Mucosa of descending colon (tissue), 3 donors: ENCODE data around the gene PYDC1. TPM values are rescaled to one million over a fixed set of nuclear protein-coding genes. Genes with fewer than 3 reads are reported as not detected.
A peak's percentile ranks its signal among the peaks of the same experiment; 100 is the strongest.
"Not testable (repeated sequence)": the region's sequence is repeated elsewhere in the genome, so short reads cannot be mapped to it uniquely, and the experiment has no call there.

Experiments
- ATAC-seq: fragments of 200-7000 bp; cut with Tn5 transposase; one replicate; pipeline ENCODE4 v1.9.1; 2020; ENCODE audit warnings: mild to moderate bottlenecking, moderate library complexity
- DNase-seq, 3 donors: peaks; one replicate each; pipeline ENCODE4 v3.0.0-alpha.2; 2020
- H3K36me3 ChIP-seq: fragments of 200-600 bp; one replicate; pipeline ENCODE4 v1.8.0; 2021; ENCODE audit warnings: low read depth, mild to moderate bottlenecking
- H3K4me1 ChIP-seq: fragments of 200-600 bp; one replicate; pipeline ENCODE4 v1.8.0; 2021; ENCODE audit warnings: low read depth, mild to moderate bottlenecking
- H3K4me3 ChIP-seq: fragments of 200-600 bp; one replicate; pipeline ENCODE4 v1.8.0; 2021; ENCODE audit warnings: mild to moderate bottlenecking
- H3K9me3 ChIP-seq: fragments of 200-600 bp; one replicate; pipeline ENCODE4 v1.8.0; 2021; ENCODE audit warnings: mild to moderate bottlenecking
- CTCF ChIP-seq: fragments of 200-600 bp; IDR thresholded peaks from one replicate; pipeline ENCODE4 v1.8.0; 2022; ENCODE audit warnings: antibody characterized with exemption, mild to moderate bottlenecking
- intact Hi-C, 2 donors: fragments of 100-400 bp; cut with DNase I in 1 of 2; cut with micrococcal nuclease in 1 of 2; formaldehyde crosslinking; loops; one replicate each; pipeline versions ENCODE4 v1.11.0 to v1.11.1; 2022; cut with DNase I, micrococcal nuclease
- total RNA-seq, 3 donors: library from RNA; stranded (reverse); fragmentation: NEBNext Ultra II Directional in 2 of 3; extraction: Animal tissue kit (Norgen Biotek cat#: 25700) in 2 of 3; gene quantifications; one replicate each; pipeline versions ENCODE4 v1.2.1 to v1.2.4, GENCODE V29; 2021 to 2023
- donor health status: DM: no; HTN: no; CAD: no; lungs with moderate emphysema.
- donor health status: DM: no; HTN: no; CAD: no.
- donor health status: DM: no; HTN: yes; CAD: no.

PYDC1 gene
- total RNA-seq, 3 donors from 2014 or later, result not detected

DNA sequence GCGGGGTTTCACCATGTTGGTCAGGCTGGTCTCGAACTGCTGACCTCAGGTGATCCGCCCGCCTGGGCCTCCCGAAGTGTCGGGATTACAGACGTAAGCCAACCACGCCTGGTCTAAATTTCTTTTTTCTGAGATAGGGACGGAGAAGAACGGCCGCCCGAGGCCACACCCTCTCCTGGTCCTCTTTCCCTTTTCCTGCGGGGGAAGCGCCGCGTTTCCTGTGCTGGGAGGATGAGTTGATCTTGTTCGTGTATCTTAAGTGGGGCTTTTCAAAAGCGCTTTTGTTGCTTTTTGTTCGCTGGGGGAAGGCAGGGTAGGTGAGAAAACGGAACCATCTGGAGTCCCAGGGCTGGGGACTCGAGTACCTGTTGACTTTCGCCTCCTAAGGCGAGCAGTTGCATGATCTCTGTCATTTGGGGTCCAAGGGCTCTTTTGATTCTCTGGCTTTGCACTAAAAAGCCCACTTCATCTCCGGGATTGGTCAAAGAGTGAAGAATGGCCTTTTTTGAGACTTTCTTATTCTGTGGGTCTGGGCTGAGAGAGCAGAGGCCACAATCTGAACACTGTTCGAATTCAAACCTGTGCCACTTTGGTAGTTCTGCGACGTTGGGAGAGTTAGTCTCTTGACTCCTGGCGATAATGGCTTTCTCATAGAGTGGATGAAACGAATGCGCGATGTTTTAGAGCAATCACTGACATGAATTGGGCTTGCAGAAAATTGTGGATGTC lies 35.7 kb downstream of the PYDC1 start:
- ATAC-seq (no peak), DNase-seq (peak; percentile 40 to 69 (median 58))
- TF ChIP-seq CTCF, result no peak
- Histone ChIP-seq H3K9me3 (no peaks in the 10 kb centered on the region), H3K4me3 (peak overlapping the region; percentile 77), H3K4me1 (peaks cover 27% of the 10 kb centered on the region), H3K36me3 (peaks cover 8% of the 10 kb centered on the region)
- intact Hi-C loops, result no loop called here

GRCh38 chr16:31179747-31180459 lies 37.0 kb downstream of the PYDC1 start, which contains the start of gene FUS:
TSS of gene FUS (plus strand) at chr16:31180139. CDS start at chr16:31180215, 76 bp downstream.
- peak; percentile 92 for ATAC-seq
- DNase-seq, result peak; percentile 94 to 95 (median 94)
- intact Hi-C loops, result no loop called here
- H3K4me3 ChIP-seq, result peak within 1 kb of the TSS; percentile 77
- peaks cover under 1% of the 10 kb centered on the region for H3K36me3 ChIP-seq
- H3K4me1 ChIP-seq, result peaks cover 24% of the 10 kb centered on the region
- TF ChIP-seq CTCF, result no peak
- no peaks in the 10 kb centered on the region for H3K9me3 ChIP-seq

GRCh38 chr16:31179219-31179746 lies 37.7 kb downstream of the PYDC1 start:
- intact Hi-C loops, result no loop called here
- peak; percentile 3 for ATAC-seq
- H3K9me3 ChIP-seq, result no peaks in the 10 kb centered on the region
- peak overlapping the region; percentile 40 for H3K4me3 ChIP-seq
- DNase-seq, result no peak
- no peak for TF ChIP-seq CTCF
- no peaks in the 10 kb centered on the region for H3K36me3 ChIP-seq
- H3K4me1 ChIP-seq, result peaks cover 24% of the 10 kb centered on the region

- intact Hi-C loops, result no loop called here
- no peaks in the 10 kb centered on the region for H3K36me3 ChIP-seq
- no peaks in the 10 kb centered on the region for H3K9me3 ChIP-seq
- peaks cover 18% of the 10 kb centered on the region for H3K4me1 ChIP-seq
- no peak for TF ChIP-seq CTCF
- no peak for ATAC-seq
- DNase-seq, result peak in 1 of 3 donors; percentile 14
- no peak overlapping the region for H3K4me3 ChIP-seq
Measured at GRCh38 chr16:31177136-31177535, 39.8 kb downstream of the PYDC1 start.

- ATAC-seq, result peak; percentile 30
- H3K4me1 ChIP-seq, intact Hi-C loops, H3K9me3 ChIP-seq, H3K4me3 ChIP-seq, DNase-seq, H3K36me3 ChIP-seq: not testable (repeated sequence)
Measured at GRCh38 chr16:31170048-31170447, 46.9 kb downstream of the PYDC1 start.

- no peak for TF ChIP-seq CTCF
- Histone ChIP-seq H3K36me3 (no peaks in the 10 kb centered on the region), H3K4me1 (no peaks in the 10 kb centered on the region), H3K4me3 (no peak overlapping the region), H3K9me3 (no peaks in the 10 kb centered on the region)
- ATAC-seq (no peak), DNase-seq (no peak)
- intact Hi-C loops, result no loop called here
Measured at GRCh38 chr16:31168848-31169247, 48.1 kb downstream of the PYDC1 start.
